Measurements from ENCODE around the gene HDGF.

HDGF gene

GRCh38 chr1:156717351-156717750, 34.1 kb downstream of the HDGF start:
- no peak for TF ChIP-seq CTCF (IDR thresholded peaks at IDR 0.05)

GRCh38 chr1:156714830-156715229, 36.6 kb downstream of the HDGF start:
- no peak for TF ChIP-seq CTCF (IDR thresholded peaks at IDR 0.05)

GRCh38 chr1:156712626-156713025, 38.8 kb downstream of the HDGF start:
- TF ChIP-seq CTCF (IDR thresholded peaks at IDR 0.05) = no peak

- no peak for TF ChIP-seq CTCF (IDR thresholded peaks at IDR 0.05)
Measured at GRCh38 chr1:156711011-156711817, 40.3 kb downstream of the HDGF start.

GRCh38 chr1:156709757-156710489, 41.6 kb downstream of the HDGF start:
- TF ChIP-seq CTCF (IDR thresholded peaks at IDR 0.05) = no peak

- no peak for TF ChIP-seq CTCF (IDR thresholded peaks at IDR 0.05)
Measured at GRCh38 chr1:156709031-156709430, 42.4 kb downstream of the HDGF start.

- TF ChIP-seq CTCF (IDR thresholded peaks at IDR 0.05) = no peak
Measured at GRCh38 chr1:156708218-156708661, 43.2 kb downstream of the HDGF start.
